HG02798 (cell line): ENCODE data around the gene MGAT3.

Experiments
- ATAC-seq: cut with Tn5 transposase; IDR thresholded peaks from one replicate; pipeline ENCODE4 v1.9.1; 2021; ENCODE audit warnings: mild to moderate bottlenecking; ENCODE audit not compliant: unreplicated experiment, poor library complexity

Gene MGAT3

GRCh38 chr22:39427751-39428596 lies 28.8 kb upstream of the MGAT3 start:
- no peak for ATAC-seq

GRCh38 chr22:39428597-39429071 lies 28.2 kb upstream of the MGAT3 start:
- no peak for ATAC-seq

GRCh38 chr22:39429186-39429585 lies 27.6 kb upstream of the MGAT3 start:
- no peak for ATAC-seq

- no peak for ATAC-seq
Observed at GRCh38 chr22:39429916-39430575, 26.8 kb upstream of the MGAT3 start.

- no peak for ATAC-seq
Observed at GRCh38 chr22:39430576-39431150, 26.1 kb upstream of the MGAT3 start.

GRCh38 chr22:39431216-39431801 lies 25.5 kb upstream of the MGAT3 start:
- ATAC-seq = no peak

- ATAC-seq = no peak
Observed at GRCh38 chr22:39431821-39432251, 25.0 kb upstream of the MGAT3 start.

GRCh38 chr22:39432361-39432811 lies 24.4 kb upstream of the MGAT3 start:
- no peak for ATAC-seq

GRCh38 chr22:39433476-39434242 lies 23.2 kb upstream of the MGAT3 start:
- no peak for ATAC-seq

- ATAC-seq = no peak
Observed at GRCh38 chr22:39434243-39434653, 22.6 kb upstream of the MGAT3 start.

GRCh38 chr22:39434721-39435120 lies 22.1 kb upstream of the MGAT3 start:
- ATAC-seq = no peak

- ATAC-seq = no peak
Observed at GRCh38 chr22:39435616-39436015, 21.2 kb upstream of the MGAT3 start.

- ATAC-seq = no peak
Observed at GRCh38 chr22:39437791-39438704, 18.8 kb upstream of the MGAT3 start.

GRCh38 chr22:39439170-39439569 lies 17.6 kb upstream of the MGAT3 start:
- no peak for ATAC-seq

GRCh38 chr22:39443398-39443797 lies 13.4 kb upstream of the MGAT3 start:
- no peak for ATAC-seq

GRCh38 chr22:39444247-39444800 lies 12.5 kb upstream of the MGAT3 start:
- ATAC-seq = no peak

GRCh38 chr22:39444937-39445465 lies 11.8 kb upstream of the MGAT3 start:
- no peak for ATAC-seq

- no peak for ATAC-seq
Observed at GRCh38 chr22:39445678-39446077, 11.1 kb upstream of the MGAT3 start.
